Erythroblast (primary cell): ENCODE data around the gene CD48.

Source experiments
- GATA1 ChIP-seq: IDR thresholded peaks from 2 replicates; pipeline ENCODE4 v1.6.1; 2011; ENCODE audit warnings: low read depth, mild to moderate bottlenecking, control low read depth, low read length, moderate library complexity
- POLR2A ChIP-seq: IDR thresholded peaks from 2 replicates; pipeline ENCODE4 v1.6.1; 2011; ENCODE audit warnings: mild to moderate bottlenecking, low read length

GRCh38 chr1:160704250-160704649, 7.4 kb downstream of the CD48 start:
- no peak for TF ChIP-seq POLR2A
- no peak for TF ChIP-seq GATA1
